Stimulated activated CD4-positive, alpha-beta T cell treated with anti-CD3 and anti-CD28 coated beads, Interleukin-15, amount 100 ng/mL, for 24 hours (primary cell): Measurements from ENCODE around the gene HERC4.

ENCODE experiments used
- DNase-seq: peaks from one replicate; pipeline ENCODE4 v3.0.0-alpha.2; 2020

Gene HERC4

GRCh38 chr10:67875340-67876238 is 199.5 kb downstream of the HERC4 start:
- DNase-seq: no peak
